ENCODE measurements around the gene SLC25A21.

SLC25A21 gene

DNA sequence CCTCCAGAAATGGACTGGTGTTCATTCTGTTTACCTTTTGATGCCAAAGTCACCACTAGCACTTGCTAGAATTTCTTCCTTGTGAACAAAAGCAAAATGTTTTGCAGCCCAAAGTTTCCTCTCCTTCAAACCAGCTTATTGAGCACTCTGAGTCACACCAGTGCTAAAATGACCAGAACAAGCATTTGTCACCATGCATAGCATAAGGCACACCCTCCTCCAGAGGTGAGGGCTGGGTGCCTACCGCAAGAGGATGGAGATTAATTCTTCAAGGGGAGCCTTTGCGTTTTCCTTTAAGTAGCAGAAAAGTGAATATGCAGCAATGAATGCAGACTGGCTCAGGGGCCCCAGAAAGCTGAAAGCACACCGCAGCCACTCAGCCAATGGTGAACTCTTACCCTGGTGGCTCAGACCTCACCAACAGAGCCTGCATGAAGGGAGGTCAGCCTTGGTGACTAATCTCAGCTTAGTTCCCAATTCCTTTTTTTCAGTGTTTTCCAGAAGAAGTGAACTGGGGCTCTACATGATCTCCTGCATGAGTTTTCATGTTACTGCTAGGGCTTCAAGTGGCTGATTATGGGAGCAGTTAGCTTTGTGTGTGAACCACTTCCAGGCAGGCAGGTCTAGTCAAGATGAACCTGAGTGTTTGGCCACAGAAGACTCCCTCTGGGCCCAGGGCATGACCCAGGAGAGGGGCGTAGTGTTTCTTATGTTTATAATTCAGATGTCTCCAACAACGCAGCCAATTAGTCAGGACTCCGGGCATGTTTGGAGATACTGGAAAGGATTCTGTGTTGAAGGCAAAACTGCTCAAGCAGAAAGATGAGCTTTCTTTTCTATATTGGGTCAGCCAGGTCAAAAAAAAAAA, 414.4 kb downstream of the SLC25A21 start:
- DNase-seq (ENCODE audit: low spot score): no peak

DNA sequence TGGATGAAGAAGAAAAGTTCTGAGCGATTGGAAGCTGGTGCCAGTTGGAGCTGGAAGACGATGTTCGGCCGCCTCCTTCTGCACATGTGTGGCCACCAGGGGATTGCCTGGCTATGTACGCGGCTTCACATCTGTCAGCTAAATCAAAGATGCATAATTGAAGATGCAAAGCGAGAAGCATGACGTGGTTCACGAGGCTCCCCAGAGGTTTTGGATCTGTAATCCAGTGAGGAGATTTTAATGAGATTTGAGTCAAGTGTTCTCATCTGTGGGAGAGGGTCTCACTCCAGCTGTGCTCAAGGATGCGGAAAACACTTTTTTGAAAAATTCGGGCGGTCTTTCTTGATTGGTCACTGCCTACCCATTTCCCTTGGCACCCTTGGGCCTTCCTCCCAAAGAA, 416.2 kb downstream of the SLC25A21 start:
- DNase-seq (ENCODE audit: low spot score): no peak

- DNase-seq (ENCODE audit: low spot score): no peak
Observed at GRCh38 chr14:36755756-36756155, 416.6 kb downstream of the SLC25A21 start.

- DNase-seq (ENCODE audit: low spot score): no peak
Observed at GRCh38 chr14:36751920-36752319, 420.5 kb downstream of the SLC25A21 start.

- no peak for DNase-seq (ENCODE audit: low spot score)
Observed at GRCh38 chr14:36751106-36751505, 421.3 kb downstream of the SLC25A21 start.

- DNase-seq (ENCODE audit: low spot score): no peak
Observed at GRCh38 chr14:36750244-36750643, 422.2 kb downstream of the SLC25A21 start.

DNA sequence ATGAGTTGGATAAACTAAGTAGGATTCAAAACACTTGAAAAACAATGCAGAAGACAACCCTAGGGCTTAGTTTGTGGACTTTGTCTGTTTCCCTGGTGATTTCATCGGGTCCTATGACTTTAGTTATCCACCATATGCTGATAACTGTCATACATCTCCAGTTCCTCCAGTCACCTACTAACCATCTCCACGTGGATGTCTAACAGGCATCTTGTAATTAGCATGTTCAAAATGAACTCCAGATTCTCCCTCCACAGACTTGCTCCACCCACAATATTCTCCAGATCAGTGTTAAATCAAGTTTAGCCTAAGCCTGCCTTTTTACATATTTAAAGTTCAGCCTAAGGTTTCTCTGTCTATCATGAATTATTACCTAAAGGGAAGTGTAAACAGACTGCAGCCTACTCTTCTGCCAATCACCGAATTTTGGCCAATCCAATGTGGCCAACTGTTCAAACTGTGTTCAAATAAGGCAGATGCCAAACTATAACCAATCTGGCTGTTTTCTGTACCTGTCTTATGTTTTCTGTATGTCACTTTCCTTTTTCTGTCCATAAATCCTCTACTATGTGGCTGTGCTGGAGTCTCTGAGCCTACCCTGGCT, 423.7 kb downstream of the SLC25A21 start:
- DNase-seq (ENCODE audit: low spot score): no peak

DNA sequence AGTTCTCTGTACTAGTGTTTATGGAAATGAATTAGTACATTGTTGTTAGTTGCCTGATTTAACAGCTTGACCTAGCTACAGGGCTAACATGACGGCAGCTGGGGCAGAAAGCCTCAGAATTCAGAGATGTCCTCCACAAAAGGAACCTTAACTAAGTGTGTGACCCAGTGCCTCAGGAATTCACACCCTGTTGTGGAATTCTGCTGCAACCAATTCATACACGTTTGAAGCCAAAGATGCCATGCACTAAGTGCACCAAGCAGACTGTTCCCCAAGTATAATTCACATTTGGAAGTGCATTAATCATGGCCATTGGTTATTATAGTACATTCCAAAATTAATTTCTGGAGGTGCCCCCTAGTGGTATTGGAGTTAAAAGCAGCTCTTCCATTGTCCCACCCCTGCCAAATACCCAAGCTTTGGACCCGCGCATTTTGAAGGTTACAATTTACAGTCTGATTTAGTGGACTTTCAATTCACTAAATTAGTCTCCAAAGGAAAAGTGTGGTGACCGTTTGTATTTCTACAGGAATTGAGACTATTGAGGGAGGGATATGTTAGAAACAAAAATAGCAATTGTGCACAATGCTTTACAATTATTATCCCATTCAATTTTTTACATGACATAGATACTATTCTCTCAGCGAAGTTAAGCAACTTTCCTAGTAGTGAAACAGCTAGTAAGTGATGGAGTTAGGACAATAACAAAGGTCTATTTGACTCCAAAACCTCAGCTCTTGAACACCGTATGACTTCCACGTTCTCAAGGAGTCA, 424.8 kb downstream of the SLC25A21 start:
- DNase-seq (ENCODE audit: low spot score): no peak

- DNase-seq (ENCODE audit: low spot score): no peak
Observed at GRCh38 chr14:36746872-36747271, 425.5 kb downstream of the SLC25A21 start.

GRCh38 chr14:36741858-36742257, 430.5 kb downstream of the SLC25A21 start:
- DNase-seq (ENCODE audit: low spot score): no peak

DNA sequence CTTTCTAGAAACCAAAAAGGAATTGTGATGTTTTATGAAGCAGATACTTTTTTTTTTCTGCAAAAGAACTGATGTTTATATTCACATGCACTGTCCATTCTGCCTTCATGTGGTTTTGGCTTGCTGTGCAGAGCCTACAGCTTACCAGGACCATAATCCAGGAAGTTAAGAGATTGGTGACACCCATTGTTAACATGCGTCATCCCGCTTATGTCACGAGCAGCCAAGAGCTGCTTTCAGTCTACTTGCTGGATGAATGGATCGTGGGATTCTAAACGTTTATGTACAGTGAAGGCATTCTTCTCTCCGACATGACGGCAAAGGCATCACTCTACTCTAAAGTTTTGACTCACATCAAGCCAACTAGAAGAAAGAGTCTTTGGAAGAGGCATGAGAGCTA, 434.1 kb downstream of the SLC25A21 start:
- no peak for DNase-seq (ENCODE audit: low spot score)

- no peak for DNase-seq (ENCODE audit: low spot score)
Observed at GRCh38 chr14:36726128-36726527, 446.3 kb downstream of the SLC25A21 start.

DNA sequence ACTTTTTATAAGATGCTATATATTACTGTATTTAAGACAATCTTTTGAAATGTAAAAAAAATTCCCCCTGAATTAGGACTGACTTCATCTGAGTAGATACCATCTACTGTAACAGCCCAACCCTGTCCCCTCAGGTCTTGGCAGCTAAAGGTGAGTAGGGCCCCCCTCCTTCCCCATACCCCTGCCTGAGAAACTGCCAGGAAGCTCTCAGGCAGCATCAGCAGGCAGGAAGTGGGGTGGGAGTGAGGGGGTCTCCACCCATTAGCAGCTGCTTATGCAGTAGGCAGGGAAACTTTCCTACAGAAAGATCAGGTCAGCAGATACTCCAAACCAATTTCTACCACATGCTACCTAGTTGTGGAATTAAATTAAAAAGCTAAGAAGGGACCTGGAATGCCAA, 448.2 kb downstream of the SLC25A21 start:
- no peak for DNase-seq (ENCODE audit: low spot score)

- no peak for DNase-seq (ENCODE audit: low spot score)
Observed at GRCh38 chr14:36723530-36723929, 448.9 kb downstream of the SLC25A21 start.

DNA sequence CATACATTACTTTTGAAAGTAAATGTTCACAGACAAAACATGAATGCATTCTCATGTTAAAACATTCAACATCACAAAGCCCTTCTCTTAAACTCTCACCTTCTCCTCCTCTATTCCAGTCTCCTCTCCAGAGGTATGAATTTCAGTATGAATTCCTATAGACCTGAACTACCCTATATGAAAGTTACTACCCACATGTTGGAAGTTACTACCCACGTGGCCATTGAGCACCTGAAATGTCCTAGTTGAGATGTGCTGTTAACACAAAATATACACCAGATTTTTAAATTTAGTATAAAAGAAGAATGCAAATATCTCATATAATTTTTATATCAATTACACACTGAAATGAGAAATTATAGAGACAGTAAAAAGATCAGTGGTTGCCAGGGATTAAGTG, 450.5 kb downstream of the SLC25A21 start:
- DNase-seq (ENCODE audit: low spot score): no peak

DNA sequence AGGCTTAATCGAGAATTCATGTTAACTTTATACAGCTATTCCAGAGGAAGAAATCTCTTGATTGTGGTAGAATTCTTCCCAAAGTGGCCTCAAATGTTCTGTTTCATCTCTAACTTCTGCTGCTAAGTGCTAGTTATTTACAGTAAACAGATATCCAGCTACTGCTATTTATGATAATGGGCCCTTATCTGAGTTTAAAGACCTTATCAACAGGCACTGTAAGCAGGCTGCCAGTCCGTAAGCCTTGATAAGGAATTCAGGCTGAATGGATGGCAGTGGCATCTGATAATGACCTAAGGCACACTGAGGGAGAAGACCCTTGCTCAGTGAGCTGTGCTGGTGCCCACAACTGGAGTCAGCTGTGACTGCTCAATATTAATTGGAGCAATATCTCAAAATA, 451.7 kb downstream of the SLC25A21 start:
- DNase-seq (ENCODE audit: low spot score): no peak

- no peak for DNase-seq (ENCODE audit: low spot score)
Observed at GRCh38 chr14:36719823-36720222, 452.6 kb downstream of the SLC25A21 start.

- DNase-seq (ENCODE audit: low spot score): no peak
Observed at GRCh38 chr14:36718216-36718615, 454.2 kb downstream of the SLC25A21 start.

DNA sequence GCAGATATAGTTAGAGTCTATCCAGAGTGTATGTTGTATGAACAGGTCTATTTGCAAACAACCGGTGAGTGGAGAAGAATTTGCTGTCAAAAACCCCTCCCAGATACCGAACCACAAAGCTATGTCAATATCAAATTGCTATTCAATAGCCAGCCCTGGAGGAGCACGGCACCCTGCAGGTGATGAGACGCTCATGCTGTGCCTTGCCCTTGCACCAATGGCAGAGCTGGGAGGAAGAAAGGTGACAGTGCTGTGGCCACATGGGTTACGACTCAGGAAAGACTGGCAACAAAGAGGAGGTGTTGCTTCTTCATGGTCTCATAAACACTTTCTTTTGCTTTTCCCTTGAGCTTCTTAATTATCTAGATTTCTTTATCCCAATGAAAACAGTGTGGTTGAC, 455.0 kb downstream of the SLC25A21 start:
- no peak for DNase-seq (ENCODE audit: low spot score)

- no peak for DNase-seq (ENCODE audit: low spot score)
Observed at GRCh38 chr14:36716614-36717184, 455.7 kb downstream of the SLC25A21 start.

DNA sequence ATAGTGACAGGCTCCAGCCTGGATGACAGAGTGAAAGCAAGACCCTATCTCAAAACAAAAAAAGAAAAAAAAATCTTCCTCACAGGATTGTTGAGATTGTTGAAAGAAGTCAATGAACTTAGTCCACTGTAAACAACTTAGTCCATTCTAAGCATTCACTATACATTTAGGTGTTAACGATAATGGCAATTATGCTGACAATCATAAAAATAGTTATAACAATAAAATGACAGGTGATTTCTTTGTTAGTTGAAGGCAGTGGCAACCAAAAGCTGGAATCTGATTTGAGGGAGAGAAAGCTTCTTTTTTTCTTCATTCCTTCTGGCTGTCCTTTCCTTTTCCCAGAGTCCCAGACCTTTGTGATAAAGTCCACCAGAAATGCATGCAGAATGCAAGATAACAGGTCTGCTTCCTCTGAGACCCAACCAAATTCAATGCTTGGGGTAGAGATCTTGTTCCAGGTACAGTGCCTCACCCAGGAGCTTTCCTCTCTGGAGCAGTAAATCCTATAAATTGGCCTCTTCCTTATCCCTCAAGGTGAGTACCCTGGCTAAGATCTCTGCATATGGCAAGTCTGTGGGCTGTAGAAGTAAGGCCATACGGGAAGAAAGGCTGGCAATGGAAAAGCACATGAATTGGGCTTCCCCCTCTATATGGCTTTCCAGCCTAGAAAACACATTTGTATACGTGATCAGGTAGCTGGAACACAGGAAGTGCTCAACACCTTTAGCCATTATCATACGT, 458.3 kb downstream of the SLC25A21 start:
- no peak for DNase-seq (ENCODE audit: low spot score)

GRCh38 chr14:36707570-36707969, 464.8 kb downstream of the SLC25A21 start:
- DNase-seq (ENCODE audit: low spot score): no peak

Data from cerebellar cortex (tissue), 1 donor.